HG03064 (cell line): ENCODE results near the gene STK40.

ENCODE experiments used
- ATAC-seq: cut with Tn5 transposase; IDR thresholded peaks from one replicate; pipeline ENCODE4 v1.9.1; 2021; ENCODE audit warnings: low read depth; ENCODE audit not compliant: unreplicated experiment

STK40 gene

GRCh38 chr1:36398370-36398977, 12.8 kb upstream of the STK40 start:
- ATAC-seq: no peak

- peak; percentile 50 for ATAC-seq
Measured at GRCh38 chr1:36397378-36398230, 11.9 kb upstream of the STK40 start, which contains the start of gene LSM10. Gene LSM10, minus strand, starts transcription at chr1:36397908. Its CDS starts 3,779 bp downstream, at chr1:36394129.

- no peak for ATAC-seq
Measured at GRCh38 chr1:36397083-36397377, 11.3 kb upstream of the STK40 start.

- no peak for ATAC-seq
Measured at GRCh38 chr1:36396359-36396758, 10.6 kb upstream of the STK40 start.

GRCh38 chr1:36393686-36394085, 8.0 kb upstream of the STK40 start:
- no peak for ATAC-seq

- ATAC-seq: no peak
Measured at GRCh38 chr1:36392836-36393235, 7.1 kb upstream of the STK40 start.

GRCh38 chr1:36391271-36391670, 5.5 kb upstream of the STK40 start:
- ATAC-seq: no peak

GRCh38 chr1:36390411-36390810, 4.7 kb upstream of the STK40 start:
- ATAC-seq: no peak

- ATAC-seq: no peak
Measured at GRCh38 chr1:36389999-36390398, 4.3 kb upstream of the STK40 start.

GRCh38 chr1:36389261-36389660, 3.5 kb upstream of the STK40 start:
- ATAC-seq: no peak

- no peak for ATAC-seq
Measured at GRCh38 chr1:36387141-36387949, 1.6 kb upstream of the STK40 start.

- ATAC-seq: peak; percentile 43
Measured at GRCh38 chr1:36386265-36387140, 779 bp upstream of the STK40 start.

- no peak for ATAC-seq
Measured at GRCh38 chr1:36384542-36385409, 948 bp downstream of the STK40 start.

- ATAC-seq: no peak
Measured at GRCh38 chr1:36383240-36383639, 2.5 kb downstream of the STK40 start.

- ATAC-seq: no peak
Measured at GRCh38 chr1:36382669-36383068, 3.1 kb downstream of the STK40 start.

- no peak for ATAC-seq
Measured at GRCh38 chr1:36382231-36382630, 3.5 kb downstream of the STK40 start.

- no peak for ATAC-seq
Measured at GRCh38 chr1:36381405-36381804, 4.3 kb downstream of the STK40 start.

- ATAC-seq: no peak
Measured at GRCh38 chr1:36380782-36381181, 4.9 kb downstream of the STK40 start.

GRCh38 chr1:36380143-36380619, 5.5 kb downstream of the STK40 start:
- no peak for ATAC-seq
